ENCODE data around the gene RNLS.
"Not testable (repeated sequence)": the region's sequence is repeated elsewhere in the genome, so short reads cannot be mapped to it uniquely, and the experiment has no call there.

RNLS gene

GRCh38 chr10:88383276-88383675 is 199.8 kb downstream of the RNLS start:
- DNase-seq, result no peak

GRCh38 chr10:88382699-88383098 is 200.4 kb downstream of the RNLS start:
- DNase-seq, result no peak

DNA sequence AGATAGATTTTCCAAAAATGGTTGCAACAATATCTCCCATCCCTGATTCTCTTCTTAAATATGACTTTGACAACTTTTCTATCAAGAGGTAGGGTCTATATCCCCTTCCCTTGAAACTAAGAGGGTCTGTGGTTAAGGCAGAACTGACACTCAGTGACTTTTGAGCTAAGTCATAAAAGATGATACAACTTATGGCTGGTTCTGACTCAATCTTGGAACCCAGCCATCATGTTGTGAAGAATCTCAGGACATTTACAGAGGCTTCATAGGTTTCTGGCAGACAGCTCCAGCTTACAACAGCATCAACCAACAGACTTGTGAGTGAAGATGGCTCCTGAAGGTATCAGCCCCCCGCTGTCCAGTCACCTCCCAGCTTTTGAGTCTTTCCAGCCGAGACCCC is 203.5 kb downstream of the RNLS start:
- DNase-seq, result no peak

- DNase-seq, result no peak
These were observed 205.6 kb downstream of the RNLS start for GRCh38 chr10:88377510-88377909.

DNA sequence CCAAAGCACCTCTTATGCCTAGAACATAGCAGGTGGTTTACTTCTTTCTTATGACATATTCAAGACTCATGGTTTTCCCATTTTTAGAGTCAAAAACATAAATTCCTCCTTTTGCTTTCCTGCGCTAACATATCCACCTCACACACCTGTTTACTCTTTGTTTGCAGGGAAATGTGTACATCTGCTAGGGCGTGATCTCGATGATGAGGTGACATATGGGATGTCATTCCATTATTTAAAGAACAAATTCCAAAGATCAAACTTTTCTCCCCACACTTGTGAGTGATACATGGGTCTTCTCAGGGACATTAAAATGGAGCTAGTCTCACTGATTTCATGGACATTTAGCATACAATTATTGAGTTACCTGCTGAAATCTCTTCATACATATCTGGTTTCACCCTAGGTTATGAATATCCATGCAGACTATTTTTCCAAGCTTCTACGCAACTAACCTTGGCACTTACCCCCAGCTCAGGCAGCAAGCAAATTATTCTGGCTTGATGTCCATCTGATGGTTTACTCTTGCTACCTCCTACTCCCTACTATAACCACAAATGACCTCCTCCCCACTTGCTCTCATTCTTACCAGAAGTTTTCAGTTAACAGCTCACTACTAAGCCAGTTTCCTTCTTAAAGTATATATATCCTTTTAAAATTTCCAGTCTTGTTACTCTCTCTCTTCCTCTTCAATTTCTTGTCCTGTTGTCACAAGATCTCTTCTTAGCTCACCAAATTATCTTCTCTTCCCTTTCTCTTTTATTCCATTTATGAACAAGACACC is 208.5 kb downstream of the RNLS start:
- DNase-seq, result no peak

DNA sequence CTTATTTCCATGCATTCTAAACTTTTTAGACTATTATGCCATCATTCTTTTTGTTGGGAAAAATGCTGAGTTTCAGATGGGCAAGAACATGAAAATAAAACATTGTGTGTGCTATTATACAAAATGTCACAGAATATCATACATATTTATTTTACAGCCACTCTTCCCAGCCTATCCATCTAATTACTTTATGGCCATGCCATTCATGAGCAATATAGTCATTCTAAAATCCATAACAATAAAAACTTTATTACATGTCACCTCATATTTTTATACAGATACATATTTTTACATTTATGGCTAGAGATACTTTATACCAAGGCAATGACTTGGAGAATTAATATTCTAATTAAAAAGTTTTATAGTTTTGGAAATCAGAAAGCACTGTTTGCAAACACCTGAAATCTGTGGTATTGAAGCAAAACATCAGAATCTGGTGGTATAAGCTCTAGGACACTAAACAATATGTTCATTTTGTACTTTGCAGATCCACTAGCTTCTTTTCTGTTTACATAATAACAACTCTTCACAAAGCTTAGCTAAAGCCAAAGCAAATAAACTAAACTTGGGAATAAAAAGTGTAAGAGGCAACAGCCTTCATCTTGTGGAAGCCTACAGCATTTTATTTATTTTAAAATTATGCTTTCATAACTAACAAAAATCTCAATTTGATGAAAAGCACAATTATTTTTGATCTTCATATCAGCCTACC is 210.1 kb downstream of the RNLS start:
- DNase-seq, result no peak

DNA sequence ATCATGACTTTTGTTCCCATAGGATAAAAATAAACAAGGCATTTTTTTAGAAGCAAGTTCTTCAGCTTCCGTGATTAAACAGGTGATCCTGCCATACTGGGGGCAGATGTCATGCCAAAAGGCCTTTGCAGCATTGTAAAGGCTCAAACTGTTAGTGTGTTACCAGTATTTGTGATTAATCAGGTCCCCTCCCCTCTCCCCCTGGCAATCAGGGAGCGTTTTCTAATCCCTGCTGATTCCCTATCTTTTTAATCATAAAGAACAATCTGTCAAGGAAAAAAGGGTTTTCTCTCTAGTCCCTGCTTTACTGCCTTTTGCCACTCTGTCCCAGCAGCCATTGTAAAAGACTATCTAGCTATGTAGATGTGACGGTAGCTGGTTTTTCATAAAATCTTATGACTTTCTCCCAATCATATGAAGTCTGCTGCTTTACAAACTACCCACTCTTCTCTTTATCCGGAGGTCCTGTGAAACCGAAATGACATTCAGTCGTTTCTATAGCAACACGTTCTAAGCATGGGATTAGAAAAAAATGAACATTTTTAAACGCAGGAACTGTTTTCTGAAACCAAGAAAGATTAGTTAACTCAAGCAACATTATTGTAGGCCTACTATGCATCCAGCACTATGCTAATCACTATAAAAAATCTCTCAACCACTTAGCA is 210.9 kb downstream of the RNLS start:
- no peak for DNase-seq

DNA sequence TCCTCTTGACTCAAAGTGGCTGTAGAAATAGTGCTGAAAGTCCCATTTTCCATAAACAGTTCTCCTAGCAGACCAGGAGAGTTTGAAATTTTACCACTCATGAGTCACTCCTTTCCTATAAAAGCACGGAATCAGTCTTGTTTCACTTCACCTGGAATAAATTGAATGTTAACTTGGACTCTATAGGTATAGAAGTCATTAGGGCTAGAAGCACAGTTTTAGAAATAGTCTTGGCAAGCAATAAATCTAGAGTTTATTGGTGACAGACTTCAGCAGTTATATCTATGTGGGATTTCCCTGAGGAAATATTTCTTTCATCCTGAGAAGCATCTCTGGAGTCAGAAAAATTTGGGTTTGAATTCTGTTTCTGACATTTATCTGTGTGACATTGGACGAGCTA is 212.4 kb downstream of the RNLS start:
- no peak for DNase-seq

DNA sequence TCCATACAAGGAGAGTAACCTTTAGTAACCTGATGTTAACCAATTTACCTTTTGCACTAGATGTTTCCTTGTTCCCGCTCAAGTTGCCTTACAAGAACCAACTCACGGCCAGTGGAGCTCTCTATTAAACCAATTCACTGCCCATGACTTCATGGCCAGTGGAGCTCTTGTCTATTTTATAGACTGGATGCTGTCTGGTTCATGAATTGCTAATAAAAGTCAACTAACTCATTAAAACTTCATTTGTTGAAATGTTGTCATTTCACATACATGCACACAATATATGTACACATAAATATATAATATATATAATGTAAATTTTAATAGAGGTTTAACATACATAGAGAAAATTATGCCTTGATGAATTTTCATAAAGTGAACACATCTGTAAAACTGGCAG is 216.3 kb downstream of the RNLS start:
- no peak for DNase-seq

DNA sequence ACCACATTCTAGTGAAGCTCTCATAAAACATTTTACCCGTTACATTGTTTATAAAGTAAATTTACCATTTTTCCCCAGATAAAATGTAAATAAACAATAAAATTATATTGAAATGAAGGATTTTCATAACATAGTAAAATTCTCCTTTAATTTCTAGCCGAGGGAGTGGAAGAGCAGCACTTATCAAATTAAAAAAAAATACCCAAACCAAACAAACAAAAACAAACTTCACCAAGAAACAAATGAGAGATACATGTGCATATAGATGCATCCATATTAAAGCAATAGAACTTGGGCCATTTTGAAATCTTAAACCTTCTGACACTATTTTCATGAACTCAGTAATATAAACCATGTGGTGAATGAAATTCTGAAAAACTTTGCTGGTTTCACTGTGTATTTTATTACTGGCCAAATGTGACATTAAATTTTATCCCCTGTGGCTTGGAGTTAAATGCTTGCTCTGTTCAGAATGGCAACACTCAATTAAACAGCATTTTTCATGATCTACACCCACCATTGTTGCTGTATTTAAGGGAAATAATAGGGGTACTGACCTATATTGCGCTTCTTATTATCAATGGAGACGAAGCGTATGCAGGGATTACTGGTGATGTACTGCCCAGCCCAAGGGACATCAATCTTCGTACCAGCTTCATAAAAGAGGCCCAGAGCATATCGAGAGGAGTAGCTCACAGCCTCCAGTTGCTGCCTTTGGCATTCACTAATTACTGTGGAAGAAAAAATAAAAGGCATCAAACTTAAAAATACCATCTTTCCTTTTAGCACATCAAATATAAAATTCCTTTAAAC is 220.9 kb downstream of the RNLS start:
- no peak for DNase-seq

DNA sequence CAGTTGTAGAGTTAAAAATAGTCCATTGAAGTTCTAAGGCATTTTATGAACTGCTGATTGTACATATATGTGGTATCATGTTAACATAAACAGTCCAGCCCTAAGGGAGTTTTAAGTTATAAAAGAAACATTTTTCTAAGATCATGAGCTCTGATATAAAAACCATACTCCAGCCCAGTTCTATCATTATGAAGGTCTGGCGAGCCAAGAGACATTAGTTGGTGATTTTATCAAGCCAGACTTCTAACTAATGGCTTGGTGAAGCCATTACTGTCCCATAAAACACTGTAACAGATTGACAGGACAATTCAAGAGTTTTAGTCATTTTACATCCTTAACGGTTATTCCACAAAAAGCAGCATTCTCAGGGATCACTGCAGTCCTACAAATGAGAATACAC is 221.6 kb downstream of the RNLS start:
- DNase-seq, result no peak

- not testable (repeated sequence) for DNase-seq
These were observed 227.4 kb downstream of the RNLS start for GRCh38 chr10:88355750-88356149.

DNA sequence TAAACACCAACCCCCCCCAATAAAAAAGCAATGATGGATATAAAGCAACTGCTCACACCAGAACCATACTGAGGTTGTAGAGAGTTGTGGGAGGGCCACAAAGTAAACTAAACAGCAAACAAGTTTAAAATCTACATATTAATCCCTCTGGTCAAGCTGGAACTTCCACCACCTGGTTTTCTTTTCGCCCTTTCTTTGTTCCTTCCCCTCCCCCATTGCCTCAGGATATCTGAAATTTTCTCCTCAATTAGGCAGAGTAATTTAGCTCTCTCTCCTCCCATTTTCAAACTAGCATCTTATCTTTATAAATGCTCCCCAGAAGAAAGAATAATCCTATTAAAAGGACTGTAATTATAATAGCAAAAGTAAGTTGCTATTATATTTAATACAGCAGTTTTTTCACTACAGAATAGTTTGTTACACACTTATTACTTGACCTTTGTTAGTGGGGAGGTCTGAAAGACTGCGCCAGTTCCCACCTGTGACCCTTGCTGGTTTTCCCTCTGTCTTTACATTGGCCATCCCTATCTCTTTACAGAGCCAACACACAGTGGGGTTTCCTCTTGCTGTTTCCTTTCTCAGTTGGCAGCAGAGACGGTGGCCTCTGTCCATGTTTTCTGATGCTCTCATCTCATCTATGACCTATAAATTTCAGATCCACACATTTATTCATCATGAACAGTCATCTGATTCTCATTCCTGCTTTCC is 235.4 kb downstream of the RNLS start:
- no peak for DNase-seq

GRCh38 chr10:88347022-88347421 is 236.1 kb downstream of the RNLS start:
- no peak for DNase-seq

GRCh38 chr10:88346144-88346977 is 236.8 kb downstream of the RNLS start:
- DNase-seq, result no peak

GRCh38 chr10:88343761-88344484 is 239.2 kb downstream of the RNLS start:
- DNase-seq, result no peak

- DNase-seq, result no peak
These were observed 240.3 kb downstream of the RNLS start for GRCh38 chr10:88342733-88343310.

GRCh38 chr10:88337134-88337533 is 246.0 kb downstream of the RNLS start:
- no peak for DNase-seq

DNA sequence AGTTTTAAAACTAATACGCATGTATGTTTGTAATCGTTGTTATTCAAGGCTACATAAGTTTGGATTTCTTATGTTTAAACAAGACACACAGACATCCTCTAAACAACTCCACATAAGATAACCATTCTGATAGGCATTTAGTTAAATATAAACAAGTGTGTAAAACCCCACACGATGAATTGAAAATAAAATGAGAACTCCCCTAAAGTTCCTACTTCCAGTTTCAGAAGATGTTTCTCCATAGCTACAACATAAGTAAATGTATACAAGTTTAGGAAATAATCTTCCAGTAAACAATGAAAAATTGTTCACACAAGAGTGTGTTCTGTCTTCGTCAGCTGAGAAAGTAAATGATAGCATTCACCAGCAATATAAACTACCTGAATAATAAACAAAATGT is 246.8 kb downstream of the RNLS start:
- no peak for DNase-seq

DNA sequence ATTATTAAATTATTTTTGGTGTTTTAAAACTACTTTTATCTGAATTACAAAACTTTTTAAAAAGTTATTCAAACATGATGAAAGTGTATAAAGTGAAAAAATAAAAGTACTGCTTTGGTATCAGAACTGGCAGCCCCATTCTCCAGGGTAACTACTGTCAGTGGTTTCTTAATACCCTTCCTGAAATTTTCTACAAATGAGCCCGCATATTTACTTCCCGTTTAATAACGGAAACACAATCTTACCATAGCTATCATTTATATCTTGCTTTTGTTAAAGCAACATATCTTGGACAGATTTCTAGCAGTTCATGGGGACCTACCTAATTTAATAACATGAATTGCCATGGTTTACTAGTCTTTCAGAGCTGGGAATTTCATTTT is 249.9 kb downstream of the RNLS start:
- DNase-seq, result no peak

Measured in NCI-H2029 (cell line).